ENCODE measurements around the gene ANHX. TPM values are rescaled to one million over a fixed set of nuclear protein-coding genes. Genes with fewer than 3 reads are reported as not detected.
A peak's percentile ranks its signal among the peaks of the same experiment; 100 is the strongest.
"Not testable (repeated sequence)": the region's sequence is repeated elsewhere in the genome, so short reads cannot be mapped to it uniquely, and the experiment has no call there.

Gene ANHX
- not detected in 2 replicates for total RNA-seq

GRCh38 chr12:133235401-133236112 is at the start of gene ANHX:
ANHX (minus strand) TSS chr12:133235877; CDS start chr12:133234356, 1,521 bp downstream.
- H3K4me3 ChIP-seq (ENCODE audit: low read depth, low read length), result no peak within 1 kb of the TSS
- DNase-seq (ENCODE audit: low read depth), result no peak
- TF ChIP-seq CTCF (IDR thresholded peaks at IDR 0.05; ENCODE audit: insufficient read depth, low read depth, low read length), result no peak

DNA sequence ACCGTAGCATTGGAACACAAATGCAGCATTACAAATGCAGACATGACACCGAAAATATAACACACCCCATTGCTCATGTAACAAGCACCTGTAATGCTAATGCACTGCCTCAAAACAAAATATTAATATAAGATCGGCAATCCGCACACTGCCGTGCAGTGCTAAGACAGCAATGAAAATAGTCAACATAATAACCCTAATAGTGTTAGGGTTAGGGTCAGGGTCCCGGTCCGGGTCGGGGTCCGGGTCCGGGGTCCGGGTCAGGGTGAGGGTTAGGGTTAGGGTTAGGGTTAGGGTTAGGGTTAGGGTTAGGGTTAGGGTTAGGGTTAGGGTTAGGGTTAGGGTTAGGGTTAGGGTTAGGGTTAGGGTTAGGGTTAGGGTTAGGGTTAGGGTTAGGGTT is 29.0 kb upstream of the ANHX start:
- peak; percentile 11 for DNase-seq (ENCODE audit: low read depth)
- H3K4me3 ChIP-seq (ENCODE audit: low read depth, low read length), result not testable (repeated sequence)

- no peak for TF ChIP-seq CTCF (IDR thresholded peaks at IDR 0.05; ENCODE audit: insufficient read depth, low read depth, low read length)
- no peak for DNase-seq (ENCODE audit: low read depth)
- no peak overlapping the region for H3K4me3 ChIP-seq (ENCODE audit: low read depth, low read length)
These were observed 28.5 kb upstream of the ANHX start for GRCh38 chr12:133264173-133264572.

GRCh38 chr12:133256321-133256720 is 20.6 kb upstream of the ANHX start:
- no peak overlapping the region for H3K4me3 ChIP-seq (ENCODE audit: low read depth, low read length)
- DNase-seq (ENCODE audit: low read depth), result no peak
- TF ChIP-seq CTCF (IDR thresholded peaks at IDR 0.05; ENCODE audit: insufficient read depth, low read depth, low read length), result no peak

DNA sequence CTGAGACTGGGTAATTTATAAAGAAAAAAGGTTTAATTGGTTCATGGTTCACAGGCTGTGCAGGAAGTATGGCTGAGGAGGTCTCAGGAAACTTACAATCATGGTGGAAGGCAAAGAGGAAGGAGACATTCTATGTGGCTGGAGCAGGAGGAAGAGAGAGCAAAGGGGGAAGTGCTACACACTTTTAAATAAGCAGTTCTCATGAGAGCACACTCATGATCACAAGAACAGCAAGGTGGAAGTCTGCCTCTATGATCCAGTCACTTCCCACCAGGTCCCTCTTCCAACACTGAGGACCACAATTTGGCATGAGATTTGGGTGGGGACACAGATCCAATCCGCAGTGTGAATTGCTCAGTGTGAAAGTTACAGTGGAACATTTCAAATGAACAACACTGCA is 20.2 kb upstream of the ANHX start:
- DNase-seq (ENCODE audit: low read depth); H3K4me3 ChIP-seq (ENCODE audit: low read depth, low read length): not testable (repeated sequence)

DNA sequence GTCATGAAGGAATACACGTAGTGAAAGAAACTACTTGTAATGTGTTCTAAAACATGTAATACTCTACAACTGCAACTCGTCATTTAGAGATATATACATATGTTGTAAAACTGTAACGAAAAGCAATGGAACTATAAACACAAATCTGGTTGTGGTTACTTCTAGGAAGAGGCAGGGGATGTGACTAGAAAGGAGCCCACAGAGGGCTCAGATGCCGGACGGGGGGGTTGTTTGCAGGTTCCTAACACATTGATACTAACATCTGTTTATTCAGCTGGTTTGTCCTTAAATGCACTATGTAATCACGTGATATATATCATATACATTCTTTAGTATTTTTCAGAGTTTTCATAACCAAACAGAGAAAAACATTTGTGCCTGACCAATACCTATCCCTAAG is 16.1 kb upstream of the ANHX start:
- no peak for TF ChIP-seq CTCF (IDR thresholded peaks at IDR 0.05; ENCODE audit: insufficient read depth, low read depth, low read length)
- no peak for DNase-seq (ENCODE audit: low read depth)
- no peak overlapping the region for H3K4me3 ChIP-seq (ENCODE audit: low read depth, low read length)

- no peak for TF ChIP-seq CTCF (IDR thresholded peaks at IDR 0.05; ENCODE audit: insufficient read depth, low read depth, low read length)
- H3K4me3 ChIP-seq (ENCODE audit: low read depth, low read length), result no peak overlapping the region
- DNase-seq (ENCODE audit: low read depth), result no peak
These were observed 879 bp upstream of the ANHX start for GRCh38 chr12:133236556-133236955.

GRCh38 chr12:133236144-133236543 is 467 bp upstream of the ANHX start:
- DNase-seq (ENCODE audit: low read depth), result no peak
- TF ChIP-seq CTCF (IDR thresholded peaks at IDR 0.05; ENCODE audit: insufficient read depth, low read depth, low read length), result no peak
- H3K4me3 ChIP-seq (ENCODE audit: low read depth, low read length), result no peak overlapping the region
